ENCODE results near the gene PAF1. TPM values are rescaled to one million over a fixed set of nuclear protein-coding genes. Genes with fewer than 3 reads are reported as not detected.

The PAF1 gene
- total and polyA plus RNA-seq, 2 of the 13 experiments (the other 11 are each of a cell fraction or from before 2014, with no cell fraction given): 30.2 to 31.1 TPM

DNA sequence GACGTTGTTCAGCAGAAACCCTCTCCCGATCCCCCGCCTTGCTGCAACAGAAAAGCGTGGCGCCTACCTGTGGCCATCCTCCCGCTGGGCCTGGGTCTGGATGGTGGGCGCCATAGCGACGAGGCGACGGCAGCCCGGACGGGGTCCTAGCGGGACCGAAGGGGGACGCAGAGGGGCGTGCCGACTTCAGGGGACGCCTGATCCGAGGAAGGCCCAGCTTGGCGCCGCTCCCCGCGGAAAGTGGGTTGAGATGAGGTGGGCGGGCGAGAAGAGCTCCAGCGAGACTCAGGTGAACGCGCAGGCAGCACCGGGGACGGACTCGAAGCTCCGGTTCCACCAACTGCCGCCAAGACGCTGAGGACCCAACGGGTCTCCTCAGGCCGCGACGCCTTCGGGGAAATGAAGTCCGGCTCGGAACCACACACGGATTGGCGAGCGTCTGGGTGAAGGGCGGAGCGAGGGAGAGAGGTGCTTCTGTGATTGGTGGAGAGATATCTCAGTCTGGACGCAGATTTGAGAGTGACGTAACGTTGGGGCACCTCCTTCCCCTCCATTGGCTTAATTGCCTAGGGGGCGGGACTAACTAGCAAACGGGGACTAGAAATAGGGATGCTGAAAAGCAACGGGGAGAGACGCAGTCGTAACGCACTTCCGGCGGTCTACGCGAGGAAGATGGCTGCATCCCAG lies at the start of gene PAF1, which contains the start of gene MED29 (continued):
- TF ChIP-seq, protein P1, sequence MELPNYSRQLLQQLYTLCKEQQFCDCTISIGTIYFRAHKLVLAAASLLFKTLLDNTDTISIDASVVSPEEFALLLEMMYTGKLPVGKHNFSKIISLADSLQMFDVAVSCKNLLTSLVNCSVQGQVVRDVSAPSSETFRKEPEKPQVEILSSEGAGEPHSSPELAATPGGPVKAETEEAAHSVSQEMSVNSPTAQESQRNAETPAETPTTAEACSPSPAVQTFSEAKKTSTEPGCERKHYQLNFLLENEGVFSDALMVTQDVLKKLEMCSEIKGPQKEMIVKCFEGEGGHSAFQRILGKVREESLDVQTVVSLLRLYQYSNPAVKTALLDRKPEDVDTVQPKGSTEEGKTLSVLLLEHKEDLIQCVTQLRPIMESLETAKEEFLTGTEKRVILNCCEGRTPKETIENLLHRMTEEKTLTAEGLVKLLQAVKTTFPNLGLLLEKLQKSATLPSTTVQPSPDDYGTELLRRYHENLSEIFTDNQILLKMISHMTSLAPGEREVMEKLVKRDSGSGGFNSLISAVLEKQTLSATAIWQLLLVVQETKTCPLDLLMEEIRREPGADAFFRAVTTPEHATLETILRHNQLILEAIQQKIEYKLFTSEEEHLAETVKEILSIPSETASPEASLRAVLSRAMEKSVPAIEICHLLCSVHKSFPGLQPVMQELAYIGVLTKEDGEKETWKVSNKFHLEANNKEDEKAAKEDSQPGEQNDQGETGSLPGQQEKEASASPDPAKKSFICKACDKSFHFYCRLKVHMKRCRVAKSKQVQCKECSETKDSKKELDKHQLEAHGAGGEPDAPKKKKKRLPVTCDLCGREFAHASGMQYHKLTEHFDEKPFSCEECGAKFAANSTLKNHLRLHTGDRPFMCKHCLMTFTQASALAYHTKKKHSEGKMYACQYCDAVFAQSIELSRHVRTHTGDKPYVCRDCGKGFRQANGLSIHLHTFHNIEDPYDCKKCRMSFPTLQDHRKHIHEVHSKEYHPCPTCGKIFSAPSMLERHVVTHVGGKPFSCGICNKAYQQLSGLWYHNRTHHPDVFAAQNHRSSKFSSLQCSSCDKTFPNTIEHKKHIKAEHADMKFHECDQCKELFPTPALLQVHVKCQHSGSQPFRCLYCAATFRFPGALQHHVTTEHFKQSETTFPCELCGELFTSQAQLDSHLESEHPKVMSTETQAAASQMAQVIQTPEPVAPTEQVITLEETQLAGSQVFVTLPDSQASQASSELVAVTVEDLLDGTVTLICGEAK (IDR thresholded peaks at IDR 0.05): no peak; the same call in 1 of the 2 replicates
- TF ChIP-seq, protein P1 (CRISPR knock-in tag; IDR thresholded peaks at IDR 0.05): peak; percentile 60; the same call in 1 of the 2 replicates
- no peak; the same call in 1 of the 2 replicates for TF ChIP-seq ZSCAN25 (CRISPR knock-in tag; IDR thresholded peaks at IDR 0.05)
- no peak for TF ChIP-seq ZNF282 (IDR thresholded peaks at IDR 0.05; ENCODE audit: partially characterized antibody)
- TF ChIP-seq, protein P2, sequence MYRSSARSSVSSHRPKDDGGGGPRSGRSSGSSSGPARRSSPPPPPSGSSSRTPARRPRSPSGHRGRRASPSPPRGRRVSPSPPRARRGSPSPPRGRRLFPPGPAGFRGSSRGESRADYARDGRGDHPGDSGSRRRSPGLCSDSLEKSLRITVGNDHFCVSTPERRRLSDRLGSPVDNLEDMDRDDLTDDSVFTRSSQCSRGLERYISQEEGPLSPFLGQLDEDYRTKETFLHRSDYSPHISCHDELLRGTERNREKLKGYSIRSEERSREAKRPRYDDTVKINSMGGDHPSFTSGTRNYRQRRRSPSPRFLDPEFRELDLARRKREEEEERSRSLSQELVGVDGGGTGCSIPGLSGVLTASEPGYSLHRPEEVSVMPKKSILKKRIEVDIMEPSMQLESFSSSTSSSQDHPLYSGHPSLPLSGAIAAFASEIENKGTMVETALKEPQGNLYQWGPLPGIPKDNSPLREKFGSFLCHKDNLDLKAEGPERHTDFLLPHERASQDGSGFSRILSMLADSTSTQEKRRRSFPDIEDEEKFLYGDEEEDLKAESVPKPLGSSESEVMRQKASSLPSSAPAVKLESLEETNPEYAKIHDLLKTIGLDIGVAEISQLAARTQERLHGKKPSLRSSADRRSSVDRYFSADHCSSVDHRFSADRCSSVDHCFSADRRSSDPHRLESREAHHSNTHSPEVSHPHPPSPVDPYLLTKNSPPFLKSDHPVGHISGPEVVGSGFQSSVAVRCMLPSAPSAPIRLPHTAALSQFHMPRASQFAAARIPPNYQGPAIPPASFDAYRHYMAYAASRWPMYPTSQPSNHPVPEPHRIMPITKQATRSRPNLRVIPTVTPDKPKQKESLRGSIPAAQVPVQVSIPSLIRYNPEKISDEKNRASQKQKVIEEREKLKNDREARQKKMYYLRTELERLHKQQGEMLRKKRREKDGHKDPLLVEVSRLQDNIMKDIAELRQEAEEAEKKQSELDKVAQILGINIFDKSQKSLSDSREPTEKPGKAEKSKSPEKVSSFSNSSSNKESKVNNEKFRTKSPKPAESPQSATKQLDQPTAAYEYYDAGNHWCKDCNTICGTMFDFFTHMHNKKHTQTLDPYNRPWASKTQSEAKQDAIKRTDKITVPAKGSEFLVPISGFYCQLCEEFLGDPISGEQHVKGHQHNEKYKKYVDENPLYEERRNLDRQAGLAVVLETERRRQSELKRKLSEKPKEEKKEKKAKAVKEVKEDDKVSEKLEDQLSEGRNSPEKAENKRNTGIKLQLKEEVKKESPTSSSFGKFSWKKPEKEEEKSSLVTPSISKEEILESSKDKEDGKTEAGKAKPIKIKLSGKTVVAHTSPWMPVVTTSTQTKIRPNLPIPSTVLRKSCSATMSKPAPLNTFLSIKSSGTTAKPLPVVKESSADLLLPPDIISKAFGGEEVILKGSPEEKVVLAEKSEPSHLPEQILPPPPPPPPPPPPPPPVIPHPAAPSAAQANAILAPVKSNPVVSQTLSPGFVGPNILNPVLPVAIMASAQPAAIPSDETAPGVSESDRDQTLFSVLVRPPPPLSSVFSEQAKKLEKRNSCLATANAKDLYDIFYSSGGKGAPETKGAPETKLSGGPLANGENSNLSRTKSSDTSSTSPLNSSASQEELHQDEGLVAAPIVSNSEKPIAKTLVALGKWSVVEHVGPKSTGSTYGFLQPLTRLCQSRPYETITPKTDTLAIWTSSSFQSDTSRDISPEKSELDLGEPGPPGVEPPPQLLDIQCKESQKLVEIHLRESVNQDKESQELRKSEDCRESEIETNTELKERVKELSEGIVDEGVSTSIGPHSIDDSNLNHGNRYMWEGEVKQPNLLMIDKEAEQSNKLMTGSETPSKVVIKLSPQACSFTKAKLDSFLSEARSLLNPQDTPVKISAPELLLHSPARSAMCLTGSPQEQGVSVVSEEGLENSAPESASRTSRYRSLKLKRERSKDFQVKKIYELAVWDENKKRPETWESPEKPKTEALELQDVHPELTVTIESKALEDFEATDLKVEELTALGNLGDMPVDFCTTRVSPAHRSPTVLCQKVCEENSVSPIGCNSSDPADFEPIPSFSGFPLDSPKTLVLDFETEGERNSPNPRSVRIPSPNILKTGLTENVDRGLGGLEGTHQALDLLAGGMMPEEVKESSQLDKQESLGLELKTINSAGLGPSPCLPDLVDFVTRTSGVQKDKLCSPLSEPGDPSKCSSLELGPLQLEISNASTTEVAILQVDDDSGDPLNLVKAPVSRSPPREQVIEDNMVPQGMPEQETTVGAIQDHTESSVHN (CRISPR knock-in tag; IDR thresholded peaks at IDR 0.05): peak; percentile 82; the same call in 1 of the 2 replicates
- peak; percentile 77 for TF ChIP-seq MIXL1 (CRISPR knock-in tag; IDR thresholded peaks at IDR 0.05)
- TF ChIP-seq ZNF562 (CRISPR knock-in tag; IDR thresholded peaks at IDR 0.05; ENCODE audit: borderline replicate concordance): no peak
- peak; percentile 83 for TF ChIP-seq SAP130 (CRISPR knock-in tag; IDR thresholded peaks at IDR 0.05; ENCODE audit: low read depth)
- TF ChIP-seq CHD4 (IDR thresholded peaks at IDR 0.05; ENCODE audit: borderline replicate concordance, low read length): 0 out of 2 replicates have a peak, but pooled peaks have one; percentile 4

Data from HepG2 (cell line).